Lower leg skin (tissue), 4 donors: ENCODE data around the gene KRCC1. TPM values are rescaled to one million over a fixed set of nuclear protein-coding genes. Genes with fewer than 3 reads are reported as not detected.

ENCODE experiments used
- DNase-seq, 2 donors: peaks; one replicate each; pipeline ENCODE4 v3.0.0-alpha.2; 2019; ENCODE audit warnings: low spot score in 2 of 2
- H3K4me3 ChIP-seq: fragments of 200-600 bp; sonication (generic); 2 replicates; pipeline ENCODE4 v1.5.1; 2017; ENCODE audit warnings: mild to moderate bottlenecking, low read depth; ENCODE audit not compliant: poor library complexity, severe bottlenecking
- CTCF ChIP-seq, 3 donors: fragments of 450-650 bp; IDR thresholded peaks; one replicate each; pipeline ENCODE4 v1.5.1; 2016; ENCODE audit warnings: antibody characterized with exemption in 3 of 3, mild to moderate bottlenecking in 3 of 3, moderate library complexity in 2 of 3
- POLR2A ChIP-seq, 2 donors: fragments of 450-650 bp; IDR thresholded peaks; one replicate each; pipeline ENCODE4 v1.6.1; 2016 to 2017; ENCODE audit warnings: antibody characterized with exemption in 2 of 2, mild to moderate bottlenecking in 1 of 2, moderate library complexity in 1 of 2
- WGBS, 2 donors: methylation state at CpG; one replicate each; pipeline ENCODE4 v1.1.5; 2018; 5-methylcytosine and 5-hydroxymethylcytosine counted together
- intact Hi-C: fragments of 100-400 bp; cut with DNase I; formaldehyde crosslinking; loops from one replicate; pipeline ENCODE4 v1.15.0; 2023; ENCODE audit warnings: low total_unique reads
- total RNA-seq, 4 donors: library from RNA; depleted of rRNA; stranded (reverse); fragments of >200 nt; gene quantifications; one replicate each; pipeline ENCODE4 v1.1.0, GENCODE V29; 2016

The KRCC1 gene
- total RNA-seq, 4 donors from 2014 or later, result 11.5 to 27.9 (median 16.3) TPM

DNA sequence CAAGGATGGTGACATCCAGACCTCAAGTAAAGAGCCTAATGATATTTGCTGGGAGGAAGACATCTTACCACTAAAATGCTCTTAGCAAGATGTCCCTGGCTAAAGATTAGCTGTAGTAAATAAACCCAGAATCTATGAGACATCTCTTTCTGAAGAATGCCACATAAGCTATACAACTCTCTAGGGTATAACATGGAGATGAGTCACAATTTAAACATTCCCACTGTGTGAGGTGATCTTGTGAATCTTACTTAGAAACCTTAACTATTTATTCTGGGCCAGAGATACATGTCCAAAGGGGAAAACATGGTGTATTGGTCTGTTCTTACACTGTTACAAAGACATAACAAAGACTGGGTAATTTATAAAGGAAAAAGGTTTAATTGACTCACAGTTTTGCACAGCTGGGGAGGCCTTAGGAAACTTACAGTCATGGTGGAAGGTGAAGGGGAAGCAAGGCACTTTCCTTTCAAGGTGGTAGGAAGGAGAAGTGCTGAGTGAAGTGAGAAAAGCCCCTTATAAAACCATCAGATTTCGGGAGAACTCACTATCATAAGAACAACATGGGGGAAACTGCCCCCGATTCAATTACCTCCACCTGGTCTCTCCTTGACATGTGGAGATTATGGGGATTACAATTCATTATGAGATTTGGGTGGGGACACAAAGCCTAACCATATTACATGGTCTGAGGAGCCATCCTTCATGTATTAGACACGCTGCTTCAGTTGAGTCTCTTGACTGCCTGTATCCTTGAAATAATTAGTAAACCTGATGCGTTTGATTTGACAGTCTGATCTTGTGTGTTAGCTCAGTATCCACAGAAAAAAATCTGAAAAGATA, 17.1 kb downstream of the KRCC1 start:
- H3K4me3 ChIP-seq, result no peak overlapping the region
- 94 to 96% methylated on average over 4 of the region's 4 CpGs for WGBS, 2 donors
- intact Hi-C loops, result no loop called here
- TF ChIP-seq CTCF (IDR thresholded peaks at IDR 0.05) (no peak), POLR2A (IDR thresholded peaks at IDR 0.05) (no peak)
- DNase-seq, result no peak

DNA sequence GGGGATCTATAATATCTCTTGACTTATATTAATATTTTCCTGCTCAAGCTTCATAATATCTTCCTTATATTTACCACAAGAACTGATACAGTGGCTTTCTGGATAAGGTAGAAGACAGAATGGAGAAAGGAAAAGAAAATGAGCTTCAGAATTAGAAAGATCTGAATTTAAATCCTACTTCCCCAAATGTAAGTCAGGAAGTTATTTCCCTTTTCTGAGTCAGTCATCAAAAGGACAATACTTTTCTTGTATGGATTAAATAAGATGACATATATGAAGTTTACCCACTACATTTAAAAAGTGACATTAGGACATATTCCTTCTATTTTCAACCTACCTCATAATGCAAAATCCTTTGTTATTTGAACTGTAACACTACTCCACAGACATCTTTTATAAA, 19.0 kb downstream of the KRCC1 start:
- intact Hi-C loops, result no loop called here
- TF ChIP-seq CTCF (IDR thresholded peaks at IDR 0.05) (no peak), POLR2A (IDR thresholded peaks at IDR 0.05) (no peak)
- no peak for DNase-seq
- no peak overlapping the region for H3K4me3 ChIP-seq

DNA sequence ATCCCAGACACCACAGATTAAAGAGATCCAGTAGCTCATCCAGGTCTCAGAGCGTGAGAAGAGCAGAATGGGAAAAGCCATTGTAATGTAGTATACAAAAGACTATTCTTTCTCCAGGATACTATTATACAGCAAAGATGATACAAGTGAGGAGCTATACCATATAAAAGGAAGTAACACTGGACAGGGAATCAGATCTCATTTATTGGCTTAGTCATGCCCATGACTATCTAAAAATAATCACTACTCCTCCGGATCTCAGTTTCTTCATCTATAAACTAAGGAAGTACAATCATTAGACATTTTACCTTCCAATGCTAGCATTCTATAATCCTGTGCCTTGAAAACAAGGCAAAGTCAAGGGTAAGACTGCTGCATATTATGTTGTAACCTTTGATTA, 19.4 kb downstream of the KRCC1 start:
- intact Hi-C loops, result no loop called here
- DNase-seq, result no peak
- H3K4me3 ChIP-seq, result no peak overlapping the region
- WGBS, 2 donors, result 80 to 81% methylated on average over 2 of the region's 2 CpGs
- TF ChIP-seq POLR2A (IDR thresholded peaks at IDR 0.05), result no peak
- no peak for TF ChIP-seq CTCF (IDR thresholded peaks at IDR 0.05)

DNA sequence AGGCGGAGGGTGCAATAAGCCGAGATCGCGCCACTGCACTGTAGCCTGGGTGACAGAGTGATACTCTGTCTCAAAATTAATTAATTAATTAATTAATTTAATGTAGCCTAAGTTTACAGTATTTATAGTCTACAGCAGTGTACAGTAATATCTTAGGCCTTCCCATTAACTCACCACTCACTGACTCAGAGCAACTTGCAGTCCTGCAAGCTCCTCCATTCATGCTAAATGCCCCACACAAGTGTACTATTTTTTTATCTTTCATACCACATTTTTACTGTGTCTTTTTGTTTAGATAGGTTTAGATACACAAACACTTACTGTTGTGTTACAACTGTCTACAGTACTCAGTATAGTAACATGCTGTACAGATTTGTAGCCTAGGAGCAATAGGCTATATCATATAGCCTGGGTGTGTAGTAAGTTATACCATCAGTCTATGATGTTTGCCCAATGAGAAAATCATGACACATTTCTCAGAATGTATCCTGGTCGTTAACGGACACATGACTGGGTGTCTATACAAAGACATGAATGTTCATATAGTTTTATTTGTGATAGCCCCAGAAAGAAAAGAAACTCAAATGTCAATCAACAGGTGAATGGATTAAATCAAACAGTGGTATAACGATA, 23.4 kb downstream of the KRCC1 start:
- no peak for TF ChIP-seq POLR2A (IDR thresholded peaks at IDR 0.05)
- no peak for TF ChIP-seq CTCF (IDR thresholded peaks at IDR 0.05)
- WGBS, 2 donors, result 92 to 96% methylated on average over 7 of the region's 7 CpGs
- no peak overlapping the region for H3K4me3 ChIP-seq
- no peak for DNase-seq
- intact Hi-C loops, result no loop called here

DNA sequence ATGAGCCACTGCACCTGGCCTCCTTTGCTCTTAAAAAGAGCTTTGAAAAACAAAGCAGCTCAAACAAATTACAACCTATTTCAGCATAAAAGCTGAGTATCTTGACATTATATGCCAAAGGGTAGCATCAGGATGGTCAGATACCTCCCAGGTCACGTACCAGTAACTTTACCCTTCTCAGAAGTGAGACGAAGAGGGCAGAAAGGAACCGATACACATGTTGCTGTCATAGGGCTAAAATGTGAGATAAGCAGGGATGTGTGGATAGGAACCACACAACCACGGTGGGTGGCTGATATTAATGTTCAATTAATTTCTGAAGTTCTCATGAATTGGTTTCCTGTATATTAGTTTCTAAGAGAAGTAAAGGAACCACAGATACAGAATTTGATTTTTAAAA, 26.7 kb downstream of the KRCC1 start:
- TF ChIP-seq POLR2A (IDR thresholded peaks at IDR 0.05), result no peak
- DNase-seq, result no peak
- intact Hi-C loops, result no loop called here

GRCh38 chr2:88027697-88028389, 27.7 kb downstream of the KRCC1 start:
- H3K4me3 ChIP-seq, result no peak overlapping the region
- 82 to 88% methylated on average over 10 of the region's 10 CpGs for WGBS, 2 donors
- TF ChIP-seq CTCF (IDR thresholded peaks at IDR 0.05) (no peak), POLR2A (IDR thresholded peaks at IDR 0.05) (no peak)
- intact Hi-C loops, result no loop called here
- no peak for DNase-seq

More for the DNA sequence above, 26.7 kb downstream of the KRCC1 start:
- 95 to 96% methylated on average over 4 of the region's 4 CpGs for WGBS, 2 donors
- no peak overlapping the region for H3K4me3 ChIP-seq
